Stimulated activated CD4-positive, alpha-beta T cell treated with anti-CD3 and anti-CD28 coated beads, TNF-alpha, amount 100 ng/mL, for 1 hour (primary cell): Measurements from ENCODE around the gene POLD4.
"Not testable (repeated sequence)": the region's sequence is repeated elsewhere in the genome, so short reads cannot be mapped to it uniquely, and the experiment has no call there.

Experiments
- DNase-seq, 3 donors: peaks; one replicate each; pipeline ENCODE4 v3.0.0-alpha.2; 2020; ENCODE audit warnings: low read depth in 3 of 3, low spot score in 1 of 3

Gene POLD4

DNA sequence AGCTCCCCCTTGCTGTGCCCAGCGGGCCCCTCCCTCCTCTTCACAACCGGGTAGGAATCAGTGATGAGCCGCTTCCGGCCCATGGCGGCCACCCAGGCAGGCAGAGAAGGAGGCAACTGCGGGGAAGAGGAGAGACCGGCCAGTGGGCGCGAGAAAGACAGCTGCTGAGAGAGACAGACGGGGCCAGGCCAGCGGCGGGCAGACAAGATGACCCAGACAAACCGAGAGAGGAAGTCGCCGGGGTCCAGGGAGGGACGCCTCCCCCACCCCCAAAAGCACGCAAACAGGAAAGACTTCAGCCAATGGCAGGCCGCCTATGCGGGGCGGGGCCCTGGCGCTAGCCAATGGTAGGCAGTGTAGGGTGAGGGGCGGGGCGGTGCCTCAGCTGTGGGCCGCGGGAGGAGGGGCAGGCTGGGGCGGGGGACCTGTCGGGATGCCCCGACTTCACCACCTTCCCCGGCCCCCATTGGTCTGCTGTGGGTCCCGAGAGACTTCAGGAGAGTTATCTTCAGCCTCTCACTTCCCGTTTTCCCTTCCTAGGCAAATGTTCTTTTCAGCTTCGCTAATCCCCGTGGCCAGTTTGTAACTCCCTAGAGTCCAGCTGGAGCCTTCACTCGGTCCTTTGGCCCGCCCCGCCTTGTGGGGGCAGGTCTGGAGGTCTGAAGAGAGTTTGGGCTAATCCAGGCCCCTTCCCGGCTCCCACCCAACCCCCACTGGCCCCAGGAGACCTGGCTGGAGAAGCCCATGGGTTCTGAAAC lies at the start of gene POLD4:
Gene POLD4 (minus strand): TSS at position 230 of the 758 bp plus-strand sequence. CDS start 147 bp downstream, at position 83.
- DNase-seq = peak; percentile 92 to 93 (median 93)

DNA sequence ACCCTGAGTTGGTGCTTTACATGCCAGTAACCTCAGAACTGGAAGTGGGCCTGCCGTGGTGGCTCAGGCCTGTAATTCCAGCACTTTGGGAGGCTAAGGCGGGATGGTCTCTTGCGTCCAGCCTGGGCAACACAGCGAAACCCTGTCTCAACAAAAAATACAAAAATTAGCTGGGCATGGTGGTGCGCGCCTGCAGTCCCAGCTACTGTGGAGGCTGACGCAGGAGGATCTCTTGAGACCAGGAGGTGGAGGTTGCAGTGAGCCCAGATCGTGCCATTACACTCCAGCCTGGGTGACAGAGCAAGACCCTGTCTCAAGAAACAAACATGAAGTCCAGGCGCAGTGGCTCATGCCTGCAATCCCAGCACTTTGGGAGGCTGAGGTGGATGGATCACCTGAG lies 49.7 kb upstream of the POLD4 start:
- DNase-seq = not testable (repeated sequence)

DNA sequence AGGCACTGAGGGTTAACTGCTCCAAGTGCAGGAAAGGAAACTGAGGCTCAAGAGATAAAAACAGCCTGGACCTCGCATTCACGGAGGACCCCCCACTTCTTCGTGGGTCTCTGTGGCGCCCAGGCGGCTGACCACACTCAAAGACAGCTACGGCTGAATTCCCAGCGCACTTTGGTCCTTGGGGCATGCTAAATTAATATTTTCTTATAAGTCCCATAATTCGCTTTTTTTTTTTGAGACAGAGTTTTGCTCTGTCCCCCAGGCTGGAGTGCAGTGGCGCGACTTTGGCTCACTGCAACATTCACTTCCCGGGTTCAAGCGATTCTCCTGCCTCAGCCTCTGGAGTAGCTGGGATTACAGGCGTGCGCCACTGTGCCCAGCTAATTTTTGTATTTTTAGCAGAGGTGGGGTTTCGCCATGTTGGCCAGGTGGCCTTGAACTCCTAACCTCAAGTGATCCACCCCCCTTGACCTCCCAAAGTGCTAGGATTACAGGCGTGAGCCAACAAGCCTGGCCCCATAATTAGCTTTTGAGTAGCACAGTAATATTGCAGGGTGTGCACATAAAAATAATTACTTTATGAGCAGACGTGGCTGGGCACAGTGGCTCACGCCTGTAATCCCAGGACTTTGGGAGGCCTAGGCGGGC lies 49.0 kb upstream of the POLD4 start:
- DNase-seq = not testable (repeated sequence)

DNA sequence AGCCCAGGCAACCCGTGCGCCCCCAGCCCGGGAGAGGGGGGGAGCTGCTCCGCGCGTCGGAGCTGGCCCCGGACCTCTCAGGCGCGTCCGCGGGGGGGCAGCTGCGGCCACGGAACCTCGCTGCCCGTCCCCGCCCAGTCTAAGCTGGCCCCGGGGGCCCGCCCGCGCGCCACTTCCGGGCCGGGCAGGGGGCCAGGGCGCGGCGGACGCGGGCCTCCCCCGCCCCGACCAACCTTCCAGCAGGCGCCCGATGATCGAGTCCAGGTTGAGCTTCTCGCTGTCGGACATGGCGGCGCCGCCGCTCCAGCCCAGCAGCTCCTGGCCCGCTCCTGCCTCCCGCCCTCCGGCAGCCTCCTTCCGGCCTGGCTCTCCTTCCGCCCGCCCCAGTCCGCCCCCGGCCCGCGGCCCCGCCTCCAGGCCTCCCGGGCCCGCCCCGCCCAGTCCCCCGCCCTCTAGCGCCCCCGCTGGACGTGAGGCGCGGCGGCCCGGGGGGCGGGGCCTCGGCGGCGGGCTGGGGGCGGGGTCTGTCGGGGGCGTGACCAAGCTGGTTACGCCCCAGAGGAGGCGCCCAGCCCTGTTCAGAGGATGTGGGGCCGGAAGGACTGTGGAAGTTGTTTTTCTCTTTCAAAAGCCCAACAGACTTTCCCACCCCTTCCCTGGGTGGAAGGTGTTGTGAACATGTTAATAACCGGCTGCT lies 48.3 kb upstream of the POLD4 start, which contains the start of gene PPP1CA:
Gene PPP1CA (minus strand): TSS at position 364 of the 697 bp plus-strand sequence. CDS start 76 bp downstream, at position 288.
- DNase-seq = peak; percentile 80 to 95 (median 91)

DNA sequence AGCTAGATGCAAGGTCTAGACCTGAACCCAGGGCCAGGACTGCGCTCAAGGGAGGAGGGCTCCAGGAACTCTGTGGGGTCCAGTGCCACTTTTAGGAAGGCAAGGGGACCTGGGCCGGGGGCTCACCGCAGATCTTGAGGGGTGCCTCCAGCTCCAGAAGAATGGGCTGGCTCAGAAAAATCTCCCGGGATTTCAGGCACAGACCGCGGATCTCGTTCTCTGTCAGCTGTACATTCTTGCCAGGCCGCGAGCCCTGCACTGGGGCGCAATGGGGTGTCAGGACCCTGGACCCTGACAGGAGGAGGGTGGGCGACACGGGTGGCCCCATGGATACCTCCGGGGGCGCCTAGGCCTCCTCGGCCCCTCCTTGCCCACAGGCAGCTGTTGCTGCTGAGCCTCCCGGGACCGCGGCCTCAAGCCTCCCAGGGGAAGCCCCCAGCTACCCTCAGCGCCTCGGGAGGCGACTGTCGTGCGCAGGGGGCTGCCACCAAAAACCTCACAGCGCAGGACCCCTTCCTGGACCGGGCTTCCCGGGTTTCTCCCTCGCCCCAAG lies 47.7 kb upstream of the POLD4 start:
- DNase-seq = no peak

DNA sequence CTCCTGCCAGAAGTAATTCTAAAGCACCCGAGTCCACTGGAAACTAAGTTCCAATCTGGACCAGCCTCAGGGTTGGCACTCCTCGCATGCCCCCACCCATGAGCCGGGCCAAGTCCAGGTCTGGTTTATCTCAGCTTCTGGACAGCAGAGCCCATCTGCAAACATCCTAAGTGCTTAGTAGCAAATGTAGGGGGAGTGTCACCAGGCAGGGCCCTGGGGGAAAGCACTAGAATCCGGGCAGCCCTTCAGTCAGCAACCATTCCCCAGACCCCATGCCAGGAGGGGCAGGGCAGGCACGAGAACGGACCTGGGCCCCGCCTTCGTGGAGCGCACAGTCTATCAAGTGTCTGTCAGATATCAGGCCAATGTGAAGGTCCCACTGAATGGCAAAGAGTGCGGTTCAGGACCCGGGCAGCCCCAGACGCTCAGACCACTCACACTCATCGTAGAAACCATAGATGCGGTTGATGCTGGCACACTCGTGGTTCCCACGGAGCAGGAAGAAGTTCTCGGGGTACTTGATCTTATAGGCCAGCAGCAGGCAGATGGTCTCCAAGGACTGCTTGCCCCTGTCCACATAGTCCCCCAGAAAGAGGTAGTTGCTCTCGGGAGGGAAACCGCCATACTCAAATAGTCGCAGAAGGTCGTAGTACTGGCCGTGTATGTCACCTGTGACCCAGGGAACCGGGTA lies 47.0 kb upstream of the POLD4 start:
- DNase-seq = no peak

DNA sequence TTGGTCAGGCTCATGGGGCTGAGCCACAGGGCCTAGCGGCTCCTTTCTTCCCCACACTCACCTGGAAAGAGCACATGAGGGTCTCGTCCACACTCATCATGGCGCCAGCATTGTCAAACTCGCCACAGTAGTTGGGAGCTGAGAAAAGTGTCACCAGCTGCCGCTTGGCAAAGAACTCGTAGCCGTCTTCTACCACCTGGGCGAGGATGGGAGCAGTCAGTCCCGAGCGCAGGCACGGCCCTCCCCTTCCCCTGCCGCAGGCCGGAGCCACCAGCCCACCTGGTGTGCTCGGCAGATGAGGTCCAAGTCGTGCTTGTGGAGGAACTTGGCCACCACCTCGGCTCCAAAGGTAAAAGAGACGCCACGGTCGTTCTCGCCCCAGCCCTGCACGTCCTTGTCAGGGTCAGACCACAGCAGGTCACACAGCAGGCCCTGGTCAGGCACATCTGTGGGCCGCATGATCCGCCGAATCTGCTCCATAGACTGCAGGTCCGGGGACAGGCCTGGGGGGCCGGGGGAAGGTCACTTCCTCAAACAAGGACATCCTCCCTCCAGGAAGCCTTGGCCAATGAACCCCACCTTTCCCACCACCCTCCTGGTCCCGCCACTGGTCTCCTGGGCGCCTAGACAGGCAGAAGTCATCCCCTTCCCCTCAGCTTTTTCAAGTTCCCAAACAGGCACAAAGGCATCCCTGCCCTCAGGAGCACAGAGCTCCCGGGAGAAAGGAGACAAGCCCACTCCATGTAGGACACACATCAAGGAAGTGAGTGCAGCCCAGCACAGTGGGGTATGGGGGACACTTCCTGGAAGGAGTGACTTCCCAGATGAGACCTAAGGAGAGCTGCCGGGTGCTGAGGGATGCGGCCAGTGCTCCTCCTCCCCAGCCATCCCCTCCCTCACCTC lies 45.6 kb upstream of the POLD4 start:
- DNase-seq = no peak

DNA sequence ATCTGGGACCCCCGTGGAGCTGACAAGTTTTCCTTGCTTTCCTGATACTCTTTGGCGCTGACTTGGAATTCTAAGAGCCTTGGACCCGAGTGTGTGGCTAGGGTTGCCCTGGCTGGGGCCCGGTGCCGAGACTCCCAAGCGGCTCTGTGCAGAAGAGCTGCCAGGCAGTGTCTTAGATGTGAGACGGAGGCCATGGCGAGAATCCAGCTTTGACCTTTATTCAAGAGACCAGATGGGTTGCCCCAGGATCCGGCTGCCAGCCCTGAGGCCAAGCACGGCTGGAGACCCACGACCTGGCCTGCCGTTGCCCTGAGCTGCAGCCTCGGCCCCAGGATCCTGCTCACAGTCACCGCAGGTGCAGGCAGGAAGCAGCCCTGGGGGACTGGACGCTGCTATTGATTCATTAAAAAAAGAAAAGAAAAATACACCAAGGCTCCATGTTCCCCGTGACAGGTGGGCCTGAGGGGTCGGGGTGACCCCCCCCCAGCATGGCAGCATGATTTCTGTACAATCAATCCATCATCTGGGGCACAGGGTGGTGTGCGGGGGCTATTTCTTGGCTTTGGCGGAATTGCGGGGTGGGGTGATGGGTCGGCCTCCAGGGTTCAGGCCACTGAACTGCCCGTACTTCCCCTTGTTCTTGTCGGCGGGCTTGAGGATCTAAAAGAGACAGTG lies 44.8 kb upstream of the POLD4 start:
- no peak for DNase-seq

DNA sequence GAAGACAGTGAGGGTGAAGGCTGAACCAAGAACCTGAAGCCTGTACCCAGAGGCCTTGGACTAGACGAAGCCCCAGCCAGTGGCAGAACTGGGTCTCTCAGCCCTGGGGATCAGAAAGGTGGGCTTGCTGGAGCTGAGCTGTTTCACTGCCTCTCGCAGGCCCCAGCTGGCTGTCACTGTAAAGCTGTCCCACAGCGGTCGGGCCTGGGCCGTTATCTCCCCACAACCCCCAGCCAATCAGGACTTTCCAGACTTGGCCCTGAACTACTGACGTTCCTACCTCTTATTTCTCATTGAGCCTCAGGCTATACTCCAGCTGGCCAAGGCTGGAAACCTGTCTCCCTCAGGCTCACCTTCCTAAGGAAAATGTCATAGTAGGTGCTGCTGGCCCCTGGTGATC lies 44.2 kb upstream of the POLD4 start:
- DNase-seq = no peak

DNA sequence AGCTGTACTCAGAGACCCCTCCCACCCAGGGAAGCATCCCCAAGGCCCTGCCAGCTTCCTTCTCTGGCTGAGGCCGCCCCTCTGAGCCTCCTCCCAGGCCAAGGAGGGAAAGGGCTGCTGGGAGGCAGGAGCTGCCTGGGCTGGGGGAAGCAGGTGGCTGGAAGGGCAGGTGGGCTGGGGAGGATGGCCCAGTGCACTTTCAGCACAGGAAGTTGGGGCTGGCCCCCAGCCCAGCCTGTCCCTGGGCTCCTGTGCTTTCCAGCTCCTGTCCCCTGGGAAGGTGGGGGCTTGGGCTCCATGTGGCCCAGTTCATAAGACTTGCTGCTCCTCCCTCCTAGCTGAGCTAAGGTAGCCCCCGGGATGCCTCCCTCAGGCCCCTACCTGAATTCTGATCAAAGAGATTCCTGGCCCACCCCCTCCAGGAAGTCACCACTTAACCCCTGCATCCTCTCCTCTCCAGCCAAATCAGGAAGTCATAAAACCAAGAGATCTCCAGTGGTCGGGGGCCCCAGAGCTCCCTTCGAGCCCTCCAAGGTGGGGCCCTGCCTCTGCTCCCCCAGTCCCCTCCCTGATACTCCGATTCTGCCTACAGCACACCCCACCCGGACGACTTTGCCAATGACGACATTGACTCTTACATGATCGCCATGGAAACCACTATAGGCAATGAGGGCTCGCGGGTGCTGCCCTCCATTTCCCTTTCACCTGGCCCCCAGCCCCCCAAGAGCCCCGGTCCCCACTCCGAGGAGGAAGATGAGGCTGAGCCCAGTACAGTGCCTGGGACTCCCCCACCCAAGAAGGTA lies 43.4 kb upstream of the POLD4 start:
- no peak for DNase-seq

DNA sequence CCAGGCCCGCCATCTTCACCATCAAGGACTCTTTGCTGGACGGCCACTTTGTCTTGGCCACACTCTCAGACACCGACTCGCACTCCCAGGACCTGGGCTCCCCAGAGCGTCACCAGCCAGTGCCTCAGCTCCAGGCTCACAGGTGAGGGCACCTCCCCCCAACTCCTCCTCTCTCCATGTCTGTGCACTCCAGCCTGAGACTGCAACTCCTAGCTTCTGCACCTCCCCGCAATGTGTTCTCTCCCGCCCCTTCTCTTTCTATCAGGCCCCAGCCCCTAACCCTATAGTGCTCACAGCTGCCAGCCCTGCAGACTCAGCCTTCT lies 42.9 kb upstream of the POLD4 start:
- DNase-seq = no peak

DNA sequence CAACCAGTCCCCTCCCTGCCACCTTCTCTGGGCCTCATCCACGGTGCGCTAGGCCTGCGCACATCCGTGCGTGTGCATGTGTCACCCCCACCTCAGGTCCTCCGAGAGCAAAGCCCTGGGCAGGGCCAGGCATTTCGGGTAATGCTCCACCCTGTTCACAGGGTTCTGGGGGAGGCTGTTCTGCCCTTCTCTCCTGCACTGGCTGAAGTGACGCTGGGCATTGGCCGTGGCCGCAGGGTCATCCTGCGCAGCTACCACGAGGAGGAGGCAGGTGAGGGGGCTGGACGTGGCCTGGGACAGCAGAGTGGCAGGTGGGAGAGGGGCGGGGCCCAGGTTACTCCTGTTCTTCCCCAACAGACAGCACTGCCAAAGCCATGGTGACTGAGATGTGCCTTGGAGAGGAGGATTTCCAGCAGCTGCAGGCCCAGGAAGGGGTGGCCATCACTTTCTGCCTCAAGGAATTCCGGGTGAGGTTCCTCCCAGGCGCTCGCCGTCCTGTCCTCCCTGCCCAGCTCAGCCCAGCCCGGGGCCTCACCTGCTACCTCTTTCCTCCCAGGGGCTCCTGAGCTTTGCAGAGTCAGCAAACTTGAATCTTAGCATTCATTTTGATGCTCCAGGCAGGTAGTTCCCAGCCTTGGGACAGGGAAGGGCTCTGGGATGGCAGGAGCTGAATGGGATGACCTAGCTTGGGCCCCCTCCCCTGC lies 42.4 kb upstream of the POLD4 start:
- no peak for DNase-seq

DNA sequence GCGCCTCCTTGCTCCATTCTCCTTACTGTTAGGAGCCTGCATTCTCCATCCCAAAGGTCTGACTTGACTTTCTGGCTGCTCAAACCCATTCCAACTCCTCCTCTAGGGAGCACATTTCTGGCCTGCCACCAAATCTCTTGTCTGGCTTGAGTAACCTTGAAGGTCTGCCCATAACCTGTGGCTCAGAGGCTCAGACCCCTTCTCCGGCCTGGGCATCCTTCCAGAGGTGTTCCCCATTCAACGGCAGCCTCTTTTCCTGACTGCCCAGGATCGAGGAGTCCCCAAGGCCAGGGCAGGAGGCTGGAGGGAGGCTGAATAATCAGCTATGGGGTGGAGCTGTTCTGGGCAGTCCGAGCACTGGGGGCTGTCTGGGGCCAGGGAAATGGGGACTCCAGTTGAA lies 40.6 kb upstream of the POLD4 start:
- no peak for DNase-seq

DNA sequence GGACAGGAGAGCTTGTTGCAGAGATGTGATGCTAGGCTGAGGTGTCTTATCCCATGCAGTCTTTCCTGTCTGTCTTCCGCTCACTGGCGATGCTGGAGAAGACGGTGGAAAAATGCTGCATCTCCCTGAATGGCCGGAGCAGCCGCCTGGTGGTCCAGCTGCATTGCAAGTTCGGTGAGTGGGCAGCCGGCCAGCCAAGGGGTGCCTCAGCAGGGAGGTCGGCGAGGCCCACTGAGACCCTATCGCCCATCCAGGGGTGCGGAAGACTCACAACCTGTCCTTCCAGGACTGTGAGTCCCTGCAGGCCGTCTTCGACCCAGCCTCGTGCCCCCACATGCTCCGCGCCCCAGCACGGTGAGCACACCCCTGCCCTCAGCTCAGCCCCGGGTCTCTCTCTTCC lies 40.1 kb upstream of the POLD4 start:
- no peak for DNase-seq

DNA sequence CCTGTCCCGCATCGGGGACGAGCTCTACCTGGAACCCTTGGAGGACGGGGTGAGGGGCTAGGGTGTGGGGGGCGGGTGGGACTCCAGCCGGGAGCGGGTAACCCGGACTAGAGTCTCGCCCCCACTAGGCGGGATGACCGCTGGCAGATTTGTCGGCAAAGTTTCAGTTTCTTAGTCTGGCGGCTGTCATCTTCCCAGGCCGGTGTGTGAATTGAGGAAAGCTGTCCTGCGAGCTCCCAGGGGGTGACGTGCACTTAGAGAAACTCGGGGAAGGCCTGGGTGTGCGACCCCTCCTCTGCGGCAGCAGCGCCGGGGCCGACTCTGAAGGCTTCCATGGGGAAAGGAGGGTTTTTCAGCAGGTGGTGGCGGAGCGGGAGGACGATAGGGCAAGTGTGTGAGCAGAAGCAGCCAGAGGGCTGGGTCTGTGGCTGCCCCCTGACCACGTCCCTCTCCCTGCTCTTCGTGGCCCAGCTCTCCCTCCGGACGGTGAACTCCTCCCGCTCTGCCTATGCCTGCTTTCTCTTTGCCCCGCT lies 38.9 kb upstream of the POLD4 start:
- no peak for DNase-seq

DNA sequence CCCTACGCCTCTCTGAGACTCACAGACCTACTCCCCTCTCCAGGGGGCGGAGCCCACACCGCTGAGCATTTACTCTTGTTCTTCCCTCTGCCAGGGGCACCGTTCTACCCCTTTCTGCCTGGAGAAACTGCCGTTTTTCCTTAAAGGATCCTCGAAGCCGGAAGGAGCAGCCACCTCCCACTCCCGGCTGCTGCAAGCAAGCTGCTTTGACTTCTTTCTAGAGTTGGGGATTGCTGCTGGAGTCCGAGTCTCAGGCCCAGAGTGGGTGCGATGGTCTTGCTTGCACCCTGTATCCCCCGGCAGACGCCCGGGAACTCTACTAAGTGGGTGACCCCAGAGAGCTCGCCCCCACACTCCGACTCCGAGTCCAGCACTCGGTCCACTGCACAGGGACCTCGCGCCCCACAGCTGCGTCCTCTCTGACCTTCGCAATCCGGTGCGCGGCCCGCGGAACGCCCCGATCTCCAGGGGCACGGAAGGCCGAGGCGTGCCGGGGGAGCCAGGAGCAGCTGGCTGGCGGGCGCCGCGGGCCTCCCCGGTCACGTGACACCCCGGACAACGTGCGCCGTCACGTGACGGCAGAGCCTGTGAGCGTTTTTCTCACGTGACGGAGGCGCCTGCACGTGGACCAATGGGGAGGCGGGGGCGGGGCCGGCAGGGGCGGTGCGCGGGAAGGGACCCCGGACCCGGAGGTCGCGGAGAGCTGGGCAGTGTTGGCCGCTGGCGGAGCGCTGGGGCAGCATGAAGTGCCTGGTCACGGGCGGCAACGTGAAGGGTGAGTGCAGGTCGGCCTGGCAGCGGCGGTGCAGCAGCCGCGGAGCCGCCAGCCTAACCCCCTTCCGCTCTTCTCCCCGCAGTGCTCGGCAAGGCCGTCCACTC lies 38.2 kb upstream of the POLD4 start, which contains the start of gene RAD9A:
Gene RAD9A (plus strand): TSS at position 683 of the 879 bp plus-strand sequence. CDS start 59 bp downstream, at position 742.
- peak; percentile 80 to 84 (median 80) for DNase-seq

DNA sequence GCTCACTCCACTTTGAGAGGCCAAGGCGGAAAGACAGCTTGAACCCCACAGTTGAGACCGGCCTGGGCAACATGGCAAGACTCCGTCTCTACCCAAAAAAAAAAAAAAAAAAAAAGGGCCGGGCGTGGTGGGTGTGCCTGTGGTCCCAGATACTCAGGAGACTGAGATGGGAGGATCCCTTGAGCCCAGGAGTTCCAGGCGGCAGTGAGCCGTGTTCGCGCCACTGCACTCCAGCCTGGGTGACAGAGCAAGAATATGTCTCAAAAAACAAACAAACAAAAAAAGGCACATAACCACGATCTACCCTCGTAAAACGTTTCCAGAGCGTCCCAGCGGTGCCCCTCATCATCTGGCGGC lies 37.6 kb upstream of the POLD4 start:
- DNase-seq = no peak
